DND-41 (cell line): ENCODE measurements around the gene FRMPD1.

Source experiments
- EZH2 ChIP-seq: IDR thresholded peaks from 3 replicates; pipeline ENCODE4 v1.6.1; 2012; ENCODE audit warnings: borderline replicate concordance, low read depth, mild to moderate bottlenecking, moderate library complexity, low read length, inconsistent platforms; ENCODE audit not compliant: severe bottlenecking
- TF ChIP-seq, protein P1 (sequence below): IDR thresholded peaks from 2 replicates; pipeline ENCODE4 v1.5.1; 2012; ENCODE audit warnings: borderline replicate concordance, low read length, moderate library complexity, mild to moderate bottlenecking; ENCODE audit not compliant: poor library complexity, severe bottlenecking; ENCODE audit errors: extremely low read depth

- TF ChIP-seq EZH2: no peak
- TF ChIP-seq, protein P1, sequence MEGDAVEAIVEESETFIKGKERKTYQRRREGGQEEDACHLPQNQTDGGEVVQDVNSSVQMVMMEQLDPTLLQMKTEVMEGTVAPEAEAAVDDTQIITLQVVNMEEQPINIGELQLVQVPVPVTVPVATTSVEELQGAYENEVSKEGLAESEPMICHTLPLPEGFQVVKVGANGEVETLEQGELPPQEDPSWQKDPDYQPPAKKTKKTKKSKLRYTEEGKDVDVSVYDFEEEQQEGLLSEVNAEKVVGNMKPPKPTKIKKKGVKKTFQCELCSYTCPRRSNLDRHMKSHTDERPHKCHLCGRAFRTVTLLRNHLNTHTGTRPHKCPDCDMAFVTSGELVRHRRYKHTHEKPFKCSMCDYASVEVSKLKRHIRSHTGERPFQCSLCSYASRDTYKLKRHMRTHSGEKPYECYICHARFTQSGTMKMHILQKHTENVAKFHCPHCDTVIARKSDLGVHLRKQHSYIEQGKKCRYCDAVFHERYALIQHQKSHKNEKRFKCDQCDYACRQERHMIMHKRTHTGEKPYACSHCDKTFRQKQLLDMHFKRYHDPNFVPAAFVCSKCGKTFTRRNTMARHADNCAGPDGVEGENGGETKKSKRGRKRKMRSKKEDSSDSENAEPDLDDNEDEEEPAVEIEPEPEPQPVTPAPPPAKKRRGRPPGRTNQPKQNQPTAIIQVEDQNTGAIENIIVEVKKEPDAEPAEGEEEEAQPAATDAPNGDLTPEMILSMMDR: no peak
These were observed 39.7 kb upstream of the FRMPD1 start for GRCh38 chr9:37611014-37611413.
